SU-DHL-6 (cell line): ENCODE results near the gene ATP4B.

Experiments
- H2AFZ ChIP-seq: fragments of 200-600 bp; sonication (generic); 2 replicates; pipeline ENCODE4 v1.6.1; 2014; ENCODE audit warnings: low read depth, mild to moderate bottlenecking, moderate library complexity, mixed read lengths, antibody characterized with exemption, low read length; ENCODE audit not compliant: severe bottlenecking
- H3F3A ChIP-seq: fragments of 200-600 bp; shearing (Covaris generic); 2 replicates; pipeline ENCODE4 v1.6.0; 2016; ENCODE audit warnings: antibody characterized with exemption, mild to moderate bottlenecking; ENCODE audit not compliant: insufficient read depth
- H3K27ac ChIP-seq: fragments of 200-600 bp; sonication (generic); 2 replicates; pipeline ENCODE4 v1.5.1; 2016; ENCODE audit warnings: low read depth, mild to moderate bottlenecking, low read length, moderate library complexity, mixed read lengths
- H3K27me3 ChIP-seq: fragments of 200-600 bp; sonication (generic), shearing (Covaris generic); 2 replicates; pipeline ENCODE4 v1.6.0; 2014; ENCODE audit warnings: mild to moderate bottlenecking, low read length
- H3K36me3 ChIP-seq: fragments of 200-600 bp; sonication (generic); 2 replicates; pipeline ENCODE4 v1.6.1; 2014; ENCODE audit warnings: mild to moderate bottlenecking, low read length, mixed read lengths
- H3K4me2 ChIP-seq: fragments of 300-600, 200-600 bp; shearing (Covaris generic), sonication (generic); 2 replicates; pipeline ENCODE4 v1.6.0; 2014; ENCODE audit warnings: low read length, low read depth, mild to moderate bottlenecking; ENCODE audit not compliant: poor library complexity, severe bottlenecking
- H3K4me3 ChIP-seq: fragments of 200-600 bp; sonication (generic); 2 replicates; pipeline ENCODE4 v1.5.1; 2014; ENCODE audit warnings: antibody characterized with exemption, low read length, mild to moderate bottlenecking, mixed read lengths; ENCODE audit not compliant: insufficient read depth, poor library complexity, severe bottlenecking
- H3K79me2 ChIP-seq: fragments of 200-600 bp; sonication (generic); 2 replicates; pipeline ENCODE4 v1.6.1; 2014; ENCODE audit warnings: mild to moderate bottlenecking, low read length, moderate library complexity; ENCODE audit not compliant: insufficient read depth
- H3K9ac ChIP-seq: fragments of 200-600 bp; sonication (generic); 2 replicates; pipeline ENCODE4 v1.7.0; 2014; ENCODE audit warnings: mild to moderate bottlenecking, low read length
- H3K9me2 ChIP-seq: fragments of 200-600 bp; sonication (generic); replicated peaks from 2 replicates; pipeline ENCODE4 v1.6.1; 2014; ENCODE audit warnings: low read length; ENCODE audit not compliant: insufficient read depth
- H3K9me3 ChIP-seq: fragments of 200-600 bp; sonication (generic); 2 replicates; pipeline ENCODE4 v1.6.1; 2014; ENCODE audit warnings: low read length, mixed read lengths; ENCODE audit not compliant: insufficient read depth
- H4K20me1 ChIP-seq: fragments of 200-600 bp; sonication (generic); 2 replicates; pipeline ENCODE4 v1.6.1; 2014; ENCODE audit warnings: low read depth, mild to moderate bottlenecking, antibody characterized with exemption, low read length, moderate library complexity, mixed read lengths
- EZH2phosphoT487 ChIP-seq: fragments of 200-600 bp; sonication (generic), shearing (Covaris generic); conservative IDR thresholded peaks from 2 replicates; pipeline ENCODE4 v1.6.1; 2018; ENCODE audit warnings: mild to moderate bottlenecking, antibody characterized with exemption, low read length, moderate library complexity, mixed read lengths
- TF ChIP-seq, protein P1 (sequence below): fragments of 200-600 bp; sonication (generic); IDR thresholded peaks from one replicate; pipeline ENCODE4 v1.5.1; 2017; ENCODE audit warnings: antibody characterized with exemption, mild to moderate bottlenecking, low read length, moderate library complexity; ENCODE audit not compliant: insufficient read depth, poor library complexity, severe bottlenecking

The ATP4B gene

DNA sequence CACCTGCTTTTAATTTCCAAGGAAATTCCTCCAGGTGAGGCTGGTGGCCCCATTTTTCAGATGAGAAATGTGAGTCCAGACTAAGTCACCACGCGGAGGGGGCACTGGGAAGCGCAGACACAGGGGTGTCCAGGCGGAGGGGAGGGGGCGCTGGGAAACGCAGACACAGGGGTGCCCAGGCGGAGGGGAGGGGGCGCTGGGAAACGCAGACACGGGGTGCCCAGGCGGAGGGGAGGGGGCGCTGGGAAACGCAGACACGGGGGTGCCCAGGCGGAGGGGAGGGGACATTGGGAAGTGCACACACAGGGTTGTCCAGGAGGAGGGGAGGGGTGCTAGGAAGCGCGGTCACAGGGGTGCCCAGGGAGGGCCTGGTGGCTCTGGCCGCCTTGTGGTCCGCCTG, 12.5 kb upstream of the ATP4B start:
- H4K20me1 ChIP-seq, result no peaks in the 10 kb centered on the region

DNA sequence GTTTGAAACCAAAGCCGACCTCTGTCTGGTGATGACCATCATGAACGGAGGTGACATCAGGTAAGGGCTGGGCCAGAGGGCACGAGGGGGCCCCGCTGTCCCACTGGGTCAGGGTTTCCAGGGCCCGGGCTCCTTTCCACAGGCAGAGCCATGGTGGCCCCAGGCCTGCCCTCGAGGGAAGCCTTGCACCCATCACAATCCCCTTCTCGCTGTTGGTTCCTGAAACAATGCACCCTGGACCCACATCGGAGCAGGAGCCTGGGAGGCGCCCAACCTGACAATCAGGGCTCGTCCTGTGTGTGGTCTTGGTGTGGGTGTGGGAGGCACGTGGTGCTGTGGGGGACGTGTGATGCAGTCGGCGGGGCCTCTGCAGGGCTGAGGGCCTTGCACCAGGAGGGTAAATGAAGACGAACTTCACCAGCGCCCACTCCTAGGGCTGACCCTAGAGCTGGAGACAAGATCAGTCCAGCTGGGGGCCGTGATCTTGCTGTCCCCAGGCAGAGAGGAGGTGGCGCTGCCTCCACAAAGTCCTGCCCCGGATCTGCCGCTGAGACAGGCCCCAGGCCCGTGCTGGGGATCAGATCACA, 11.8 kb upstream of the ATP4B start:
- Histone ChIP-seq H3K9me2 (no peaks in the 10 kb centered on the region), H3K4me2 (no peak overlapping the region), H4K20me1 (no peaks in the 10 kb centered on the region), H3K79me2 (no peaks in the 10 kb centered on the region), H3K4me3 (no peak overlapping the region), H3K27me3 (no peaks in the 10 kb centered on the region), H3K27ac (no peak overlapping the region), H3K9me3 (no peaks in the 10 kb centered on the region), H3F3A (no peaks in the 10 kb centered on the region), H3K9ac (no peak overlapping the region), H3K36me3 (no peaks in the 10 kb centered on the region), H2AFZ (no peak overlapping the region)
- TF ChIP-seq EZH2phosphoT487, result no peak
- TF ChIP-seq, protein P1, sequence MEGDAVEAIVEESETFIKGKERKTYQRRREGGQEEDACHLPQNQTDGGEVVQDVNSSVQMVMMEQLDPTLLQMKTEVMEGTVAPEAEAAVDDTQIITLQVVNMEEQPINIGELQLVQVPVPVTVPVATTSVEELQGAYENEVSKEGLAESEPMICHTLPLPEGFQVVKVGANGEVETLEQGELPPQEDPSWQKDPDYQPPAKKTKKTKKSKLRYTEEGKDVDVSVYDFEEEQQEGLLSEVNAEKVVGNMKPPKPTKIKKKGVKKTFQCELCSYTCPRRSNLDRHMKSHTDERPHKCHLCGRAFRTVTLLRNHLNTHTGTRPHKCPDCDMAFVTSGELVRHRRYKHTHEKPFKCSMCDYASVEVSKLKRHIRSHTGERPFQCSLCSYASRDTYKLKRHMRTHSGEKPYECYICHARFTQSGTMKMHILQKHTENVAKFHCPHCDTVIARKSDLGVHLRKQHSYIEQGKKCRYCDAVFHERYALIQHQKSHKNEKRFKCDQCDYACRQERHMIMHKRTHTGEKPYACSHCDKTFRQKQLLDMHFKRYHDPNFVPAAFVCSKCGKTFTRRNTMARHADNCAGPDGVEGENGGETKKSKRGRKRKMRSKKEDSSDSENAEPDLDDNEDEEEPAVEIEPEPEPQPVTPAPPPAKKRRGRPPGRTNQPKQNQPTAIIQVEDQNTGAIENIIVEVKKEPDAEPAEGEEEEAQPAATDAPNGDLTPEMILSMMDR, result no peak

More for the DNA sequence above, 12.5 kb upstream of the ATP4B start:
- H3K4me2 ChIP-seq, result no peak overlapping the region
- H3K4me3 ChIP-seq, result no peak overlapping the region
- no peak for TF ChIP-seq EZH2phosphoT487
- TF ChIP-seq, protein P1, result no peak
- no peaks in the 10 kb centered on the region for H3F3A ChIP-seq
- no peaks in the 10 kb centered on the region for H3K36me3 ChIP-seq
- H3K27me3 ChIP-seq, result no peaks in the 10 kb centered on the region
- no peaks in the 10 kb centered on the region for H3K9me2 ChIP-seq
- no peak overlapping the region for H3K9ac ChIP-seq
- H3K9me3 ChIP-seq, result no peaks in the 10 kb centered on the region
- no peak overlapping the region for H2AFZ ChIP-seq
- H3K79me2 ChIP-seq, result no peaks in the 10 kb centered on the region
- no peak overlapping the region for H3K27ac ChIP-seq

DNA sequence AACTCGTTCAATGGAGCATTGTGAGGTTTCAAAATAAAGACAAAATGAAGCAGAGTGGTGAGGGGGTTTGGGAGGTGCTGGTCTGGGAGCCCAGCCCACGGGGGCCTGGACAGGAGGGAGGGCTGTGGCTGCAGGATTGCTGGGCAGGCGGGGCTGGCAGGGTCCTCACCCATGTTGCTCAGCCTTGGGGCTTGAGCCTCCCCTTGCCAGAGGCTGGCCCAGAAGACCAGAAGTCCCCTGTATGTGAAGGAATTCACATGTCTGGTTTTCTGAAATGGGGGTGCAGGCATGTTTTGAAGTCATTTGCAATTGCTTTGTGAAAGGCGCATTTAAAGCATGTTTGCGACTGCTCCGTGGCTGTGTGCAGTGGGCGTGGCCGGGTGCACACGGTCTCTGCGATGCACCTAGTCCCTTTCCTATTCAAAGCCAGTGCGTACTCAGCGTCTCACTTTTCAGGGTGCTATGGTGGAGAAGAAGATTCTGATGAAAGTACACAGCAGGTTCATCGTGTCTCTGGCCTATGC, 11.3 kb upstream of the ATP4B start:
- no peaks in the 10 kb centered on the region for H3F3A ChIP-seq
- no peaks in the 10 kb centered on the region for H3K9me2 ChIP-seq
- H3K9me3 ChIP-seq, result no peaks in the 10 kb centered on the region
- H3K79me2 ChIP-seq, result no peaks in the 10 kb centered on the region
- H2AFZ ChIP-seq, result no peak overlapping the region
- H3K4me3 ChIP-seq, result no peak overlapping the region
- H3K27me3 ChIP-seq, result no peaks in the 10 kb centered on the region
- H4K20me1 ChIP-seq, result no peaks in the 10 kb centered on the region
- no peaks in the 10 kb centered on the region for H3K36me3 ChIP-seq
- TF ChIP-seq, protein P1, result no peak
- TF ChIP-seq EZH2phosphoT487, result no peak
- H3K27ac ChIP-seq, result no peak overlapping the region
- H3K4me2 ChIP-seq, result no peak overlapping the region
- H3K9ac ChIP-seq, result no peak overlapping the region
